Keratinocyte (primary cell): Measurements from ENCODE around the gene CBARP. TPM values are rescaled to one million over a fixed set of nuclear protein-coding genes. Genes with fewer than 3 reads are reported as not detected.

Experiments
- DNase-seq: peaks from one replicate; pipeline ENCODE4 v3.0.0-alpha.2; 2011; ENCODE audit warnings: low read depth, missing footprints, low spot score
- FAIRE-seq: peaks from 2 replicates; lab custom pipeline; 2011; peaks lifted over from hg19 to GRCh38; lab: Jason Lieb, UNC
- H2AFZ ChIP-seq: 2 replicates; pipeline ENCODE4 v1.6.0; 2012; ENCODE audit warnings: low read length, control low read depth, inconsistent platforms; ENCODE audit not compliant: control insufficient read depth
- H3K27ac ChIP-seq: 2 replicates; pipeline ENCODE4 v1.5.1; 2011; ENCODE audit warnings: low read length; ENCODE audit not compliant: control insufficient read depth, insufficient read depth
- H3K27me3 ChIP-seq: 3 replicates; pipeline ENCODE4 v1.6.0; 2011; ENCODE audit warnings: low read length; ENCODE audit not compliant: control insufficient read depth, insufficient read depth; ENCODE audit errors: extremely low read depth
- H3K36me3 ChIP-seq, 2 experiments: 2 replicates in 1 of 2; 3 replicates in 1 of 2; pipeline ENCODE4 v1.5.1; 2011; ENCODE audit warnings: low read length in 2 of 2, mild to moderate bottlenecking in 1 of 2; ENCODE audit not compliant: control insufficient read depth in 2 of 2, insufficient read depth in 2 of 2; ENCODE audit errors: extremely low read depth in 1 of 2
- H3K4me1 ChIP-seq: 3 replicates; pipeline ENCODE4 v1.5.1; 2011; ENCODE audit warnings: low read length; ENCODE audit not compliant: control insufficient read depth, insufficient read depth; ENCODE audit errors: extremely low read depth
- H3K4me2 ChIP-seq: 3 replicates; pipeline ENCODE4 v1.6.0; 2011; ENCODE audit warnings: low read depth, low read length; ENCODE audit not compliant: control insufficient read depth, insufficient read depth; ENCODE audit errors: extremely low read depth
- H3K4me3 ChIP-seq, 3 experiments: fragments of 200-600 bp in 1 of 3; sonication (generic) in 1 of 3; 2 replicates in 2 of 3; 3 replicates in 1 of 3; pipeline ENCODE4 v1.5.1; 2011 to 2016; ENCODE audit warnings: low read length in 3 of 3, mild to moderate bottlenecking in 3 of 3, control low read depth in 2 of 3, inconsistent platforms in 1 of 3, low read depth in 1 of 3, mixed read lengths in 1 of 3, mixed run types in 1 of 3, moderate library complexity in 1 of 3; ENCODE audit not compliant: control insufficient read depth in 2 of 3, insufficient read depth in 2 of 3; ENCODE audit errors: extremely low read depth in 1 of 3
- H3K79me2 ChIP-seq: 2 replicates; pipeline ENCODE4 v1.6.0; 2012; ENCODE audit warnings: low read length; ENCODE audit not compliant: control insufficient read depth, insufficient read depth
- H3K9ac ChIP-seq: 3 replicates; pipeline ENCODE4 v1.6.0; 2011; ENCODE audit warnings: low read length; ENCODE audit not compliant: control insufficient read depth, insufficient read depth; ENCODE audit errors: extremely low read depth
- H3K9me1 ChIP-seq: 3 replicates; pipeline ENCODE4 v1.6.0; 2011; ENCODE audit warnings: low read length; ENCODE audit not compliant: control insufficient read depth, insufficient read depth; ENCODE audit errors: extremely low read depth
- H3K9me3 ChIP-seq: 2 replicates; pipeline ENCODE4 v1.5.1; 2012; ENCODE audit warnings: low read depth, low read length; ENCODE audit not compliant: control insufficient read depth
- H4K20me1 ChIP-seq: 3 replicates; pipeline ENCODE4 v1.6.0; 2011; ENCODE audit warnings: low read length; ENCODE audit not compliant: control insufficient read depth, insufficient read depth; ENCODE audit errors: extremely low read depth
- CTCF ChIP-seq, 3 experiments: IDR thresholded peaks in 1 of 3; conservative IDR thresholded peaks in 1 of 3; optimal IDR thresholded peaks in 1 of 3; 2 replicates in 2 of 3; 3 replicates in 1 of 3; pipeline versions ENCODE3 to v1.5.1; 2011; ENCODE audit warnings: low read length in 3 of 3, mild to moderate bottlenecking in 3 of 3, moderate library complexity in 2 of 3, control low read depth in 1 of 3, inconsistent platforms in 1 of 3; ENCODE audit not compliant: insufficient read depth in 2 of 3; ENCODE audit errors: extremely low read depth in 1 of 3
- EZH2 ChIP-seq: IDR thresholded peaks from one replicate; pipeline ENCODE4 v1.6.1; 2012; ENCODE audit warnings: inconsistent platforms, mild to moderate bottlenecking, low read length, moderate library complexity
- dilution Hi-C: fragments of 300-500 bp; cut with MboI; formaldehyde crosslinking; loops from one replicate; pipeline ENCODE4 v1.7.0; 2020; ENCODE audit warnings: low sequenced_read_pairs; ENCODE audit not compliant: extremely low pct_ligation_motif_present
- polyA plus RNA-seq, 5 experiments: library from polyadenylated mRNA; depleted of rRNA in 3 of 5; stranded (reverse) in 3 of 5; stranded (forward) in 1 of 5; unstranded in 1 of 5; fragments of >200 nt; gene quantifications; 1 replicate in 1 of 5; 2 replicates in 3 of 5; 3 replicates in 1 of 5; pipeline versions ENCODE4 v1.2.1 to v1.2.3, GENCODE V29; 2011 to 2012; ENCODE audit warnings: missing spikeins in 2 of 5, low read depth in 1 of 5, low replicate concordance in 1 of 5

CBARP gene
- polyA plus RNA-seq, 1 donor (not counting 4 experiments of a cell fraction or from before 2014, with no cell fraction given): 0.93 TPM

- Histone ChIP-seq H3K9me3 (no peaks in the 10 kb centered on the region), H3K36me3 (peaks cover 18 to 31% of the 10 kb centered on the region in 2 experiments), H2AFZ (no peak overlapping the region), H3K27me3 (peaks cover 4% of the 10 kb centered on the region), H3K4me2 (no peak overlapping the region), H4K20me1 (peaks cover 10% of the 10 kb centered on the region), H3K27ac (no peak overlapping the region), H3K79me2 (peaks cover 25% of the 10 kb centered on the region), H3K4me3 (no peak overlapping the region), H3K9ac (no peak overlapping the region), H3K4me1 (peaks cover 24% of the 10 kb centered on the region), H3K9me1 (no peaks in the 10 kb centered on the region)
- DNase-seq (no peak), FAIRE-seq (no peak)
- no peak for TF ChIP-seq EZH2
- dilution Hi-C loops: no loop called here
Measured at GRCh38 chr19:1278074-1278473, 40.3 kb upstream of the CBARP start.

GRCh38 chr19:1277061-1277460, 39.3 kb upstream of the CBARP start:
- peaks cover 26% of the 10 kb centered on the region for H3K4me1 ChIP-seq
- dilution Hi-C loops: no loop called here
- H2AFZ ChIP-seq: no peak overlapping the region
- H3K9me3 ChIP-seq: no peaks in the 10 kb centered on the region
- H3K9me1 ChIP-seq: no peaks in the 10 kb centered on the region
- peaks cover 10% of the 10 kb centered on the region for H4K20me1 ChIP-seq
- H3K27ac ChIP-seq: no peak overlapping the region
- H3K4me2 ChIP-seq: no peak overlapping the region
- H3K4me3 ChIP-seq: no peak overlapping the region
- TF ChIP-seq CTCF (optimal IDR thresholded peaks at IDR 0.05 in 1 of 3, IDR thresholded peaks at IDR 0.05 in 1 of 3, conservative IDR thresholded peaks at IDR 0.05 in 1 of 3; ENCODE audit: extremely low read depth in 1 of 3, insufficient read depth in 2 of 3, low read length in 3 of 3) (no peak), EZH2 (no peak)
- FAIRE-seq: no peak
- no peak overlapping the region for H3K9ac ChIP-seq
- no peak for DNase-seq
- H3K79me2 ChIP-seq: peaks cover 34% of the 10 kb centered on the region
- H3K27me3 ChIP-seq: no peaks in the 10 kb centered on the region
- H3K36me3 ChIP-seq: peaks cover 24 to 41% of the 10 kb centered on the region in 2 experiments

DNA sequence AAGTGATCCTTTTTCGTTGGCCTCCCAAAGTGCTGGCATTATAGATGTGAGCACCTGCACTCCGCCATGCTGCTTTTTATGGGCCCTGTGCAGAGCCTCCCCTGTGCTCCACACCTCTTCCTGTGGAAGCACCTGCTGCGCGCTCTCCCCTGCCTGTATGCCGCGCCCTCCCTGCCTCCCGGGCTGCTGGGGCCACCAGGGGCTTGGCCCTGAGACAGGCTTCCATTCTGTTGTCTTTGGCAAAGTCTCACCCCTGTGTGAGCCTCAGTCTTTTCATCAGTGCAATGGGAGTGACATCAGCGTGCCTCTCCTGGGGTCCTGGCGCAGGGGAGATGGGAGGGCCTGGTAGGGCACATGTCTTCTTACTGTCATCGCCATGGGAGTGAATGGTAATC, 38.8 kb upstream of the CBARP start:
- Histone ChIP-seq H3K4me2 (peak overlapping the region; percentile 94), H2AFZ (no peak overlapping the region), H3K9me1 (no peaks in the 10 kb centered on the region), H3K27me3 (no peaks in the 10 kb centered on the region), H3K27ac (peak overlapping the region; percentile 90), H3K9ac (peak overlapping the region; percentile 90), H3K9me3 (no peaks in the 10 kb centered on the region), H3K79me2 (peaks cover 38% of the 10 kb centered on the region), H3K4me1 (peaks cover 30% of the 10 kb centered on the region), H3K4me3 (peak overlapping the region; percentile 69 to 84 (median 80)), H4K20me1 (peaks cover 10% of the 10 kb centered on the region), H3K36me3 (peaks cover 28 to 46% of the 10 kb centered on the region in 2 experiments)
- TF ChIP-seq CTCF (optimal IDR thresholded peaks at IDR 0.05 in 1 of 3, IDR thresholded peaks at IDR 0.05 in 1 of 3, conservative IDR thresholded peaks at IDR 0.05 in 1 of 3; ENCODE audit: extremely low read depth in 1 of 3, insufficient read depth in 2 of 3, low read length in 3 of 3): no peak
- TF ChIP-seq EZH2: no peak
- FAIRE-seq (no peak), DNase-seq (no peak)
- dilution Hi-C loops: no loop called here
